Liver (tissue), 9 donors: Measurements from ENCODE around the gene HES5. TPM values are rescaled to one million over a fixed set of nuclear protein-coding genes. Genes with fewer than 3 reads are reported as not detected.

Source experiments
- DNase-seq: peaks from one replicate; pipeline ENCODE4 v3.0.0-alpha.2; 2017; ENCODE audit warnings: low spot score
- H3K27ac ChIP-seq, 2 donors: one replicate each; pipeline ENCODE4 v1.7.0; 2013; ENCODE audit warnings: inconsistent platforms in 2 of 2, low read length in 2 of 2, control low read depth in 1 of 2, low read depth in 1 of 2, mild to moderate bottlenecking in 1 of 2
- H3K27me3 ChIP-seq, 4 donors: one replicate each; pipeline versions ENCODE4 v1.6.1 to v1.7.0; 2013; ENCODE audit warnings: low read length in 3 of 4, inconsistent platforms in 1 of 4, mild to moderate bottlenecking in 1 of 4, moderate library complexity in 1 of 4; ENCODE audit not compliant: control insufficient read depth in 4 of 4, insufficient read depth in 4 of 4
- H3K36me3 ChIP-seq, 4 donors: one replicate each; pipeline versions ENCODE4 v1.6.1 to v1.7.0; 2013; ENCODE audit warnings: low read length in 3 of 4, mild to moderate bottlenecking in 3 of 4, low read depth in 1 of 4, moderate library complexity in 1 of 4; ENCODE audit not compliant: control insufficient read depth in 4 of 4, insufficient read depth in 3 of 4
- H3K4me1 ChIP-seq, 4 donors: one replicate each; pipeline versions ENCODE4 v1.6.1 to v1.7.0; 2013; ENCODE audit warnings: low read length in 3 of 4, mild to moderate bottlenecking in 3 of 4, moderate library complexity in 1 of 4; ENCODE audit not compliant: control insufficient read depth in 4 of 4, insufficient read depth in 4 of 4
- H3K4me3 ChIP-seq, 3 donors: one replicate each; pipeline versions ENCODE4 v1.6.1 to v1.7.0; 2013; ENCODE audit warnings: low read length in 3 of 3, control low read depth in 1 of 3, low read depth in 1 of 3, mild to moderate bottlenecking in 1 of 3
- H3K9ac ChIP-seq, 2 donors: one replicate each; pipeline ENCODE4 v1.7.0; 2013; ENCODE audit warnings: low read length in 2 of 2, mild to moderate bottlenecking in 2 of 2, moderate library complexity in 2 of 2, control low read depth in 1 of 2, low read depth in 1 of 2
- H3K9me3 ChIP-seq, 4 donors: one replicate each; pipeline versions ENCODE4 v1.6.1 to v1.7.0; 2013; ENCODE audit warnings: low read length in 3 of 4; ENCODE audit not compliant: control insufficient read depth in 4 of 4
- CTCF ChIP-seq: fragments of 150-350 bp; IDR thresholded peaks from 2 replicates; pipeline ENCODE4 v1.5.1; 2017; ENCODE audit warnings: improper control_type of control experiment, low read depth, low read length; ENCODE audit not compliant: missing input control
- EGR1 ChIP-seq, 2 donors: IDR thresholded peaks; 2 replicates each; pipeline ENCODE4 v1.6.1; 2016 to 2018; ENCODE audit warnings: antibody characterized with exemption in 2 of 2, low read depth in 2 of 2
- FOXA1 ChIP-seq: IDR thresholded peaks from 2 replicates; pipeline ENCODE4 v1.6.1; 2016; ENCODE audit warnings: antibody characterized with exemption
- FOXA2 ChIP-seq: IDR thresholded peaks from 2 replicates; pipeline ENCODE4 v1.6.1; 2016; ENCODE audit warnings: antibody characterized with exemption
- GABPA ChIP-seq, 2 donors: IDR thresholded peaks in 1 of 2; conservative IDR thresholded peaks in 1 of 2; 2 replicates each; pipeline ENCODE4 v1.6.1; 2016; ENCODE audit warnings: antibody characterized with exemption in 2 of 2, mild to moderate bottlenecking in 1 of 2, moderate library complexity in 1 of 2
- HNF4A ChIP-seq, 2 donors: conservative IDR thresholded peaks; 2 replicates each; pipeline ENCODE4 v1.6.1; 2016; ENCODE audit warnings: antibody characterized with exemption in 2 of 2, mild to moderate bottlenecking in 2 of 2
- HNF4G ChIP-seq: IDR thresholded peaks from 2 replicates; pipeline ENCODE4 v1.6.1; 2016; ENCODE audit warnings: antibody characterized with exemption
- JUND ChIP-seq, 2 donors: IDR thresholded peaks; 2 replicates each; pipeline ENCODE4 v1.6.1; 2016; ENCODE audit warnings: antibody characterized with exemption in 2 of 2
- MAX ChIP-seq: IDR thresholded peaks from 2 replicates; pipeline ENCODE4 v1.6.1; 2016; ENCODE audit warnings: antibody characterized with exemption
- RAD21 ChIP-seq, 2 donors: IDR thresholded peaks; 2 replicates each; pipeline ENCODE4 v1.6.1; 2016; ENCODE audit warnings: antibody characterized with exemption in 2 of 2, mild to moderate bottlenecking in 2 of 2
- REST ChIP-seq: IDR thresholded peaks from 2 replicates; pipeline ENCODE4 v1.6.1; 2016; ENCODE audit warnings: antibody characterized with exemption, mild to moderate bottlenecking
- RXRA ChIP-seq, 2 donors: IDR thresholded peaks; 2 replicates each; pipeline ENCODE4 v1.6.1; 2017 to 2018; ENCODE audit warnings: antibody characterized with exemption in 2 of 2, mild to moderate bottlenecking in 1 of 2
- SP1 ChIP-seq: IDR thresholded peaks from 2 replicates; pipeline ENCODE4 v1.6.1; 2018; ENCODE audit warnings: antibody characterized with exemption, mild to moderate bottlenecking
- YY1 ChIP-seq: IDR thresholded peaks from 2 replicates; pipeline ENCODE4 v1.6.1; 2016; ENCODE audit warnings: antibody characterized with exemption, mild to moderate bottlenecking
- ZBTB33 ChIP-seq: IDR thresholded peaks from 2 replicates; pipeline ENCODE4 v1.6.1; 2016; ENCODE audit warnings: antibody characterized with exemption
- WGBS: extraction: QIAGEN DNeasy Blood & Tissue Kit; methylation state at CpG from one replicate; pipeline ENCODE4 v1.1.7; 2013; 5-methylcytosine and 5-hydroxymethylcytosine counted together
- polyA plus RNA-seq, 2 donors: library from polyadenylated mRNA; stranded (reverse) in 1 of 2; unstranded in 1 of 2; fragments of 200-250 nt in 1 of 2; fragments of >200 nt in 1 of 2; fragmentation: Nextera tagmentation in 1 of 2; extraction: Ambion mirVana in 1 of 2; gene quantifications; one replicate each; pipeline versions ENCODE4 v1.2.1 to v1.2.3, GENCODE V29; 2013 to 2015
- total RNA-seq, 2 donors: library from RNA; depleted of rRNA; stranded (reverse); fragments of >200 nt; gene quantifications; one replicate each; pipeline ENCODE4 v1.2.3, GENCODE V29; 2014
- donor health status: healthy.
- donor health status: healthy.
- donor health status: healthy.
- donor health status: healthy.
- donor health status: healthy.

The HES5 gene
- total and polyA plus RNA-seq, 4 donors = 0.08 to 0.93 TPM; not detected in 2

- no peak overlapping the region for H3K4me3 ChIP-seq
- H3K9me3 ChIP-seq = no peaks in the 10 kb centered on the region
- 80% methylated on average over 10 of the region's 10 CpGs for WGBS
- no peak for DNase-seq
- peaks cover 4 to 21% (median 13%) of the 10 kb centered on the region in 4 donors for H3K36me3 ChIP-seq
- H3K27me3 ChIP-seq = no peaks in the 10 kb centered on the region
- TF ChIP-seq RXRA (IDR thresholded peaks at IDR 0.05) = no peak
- no peak for TF ChIP-seq CTCF
- no peak for TF ChIP-seq MAX
- TF ChIP-seq JUND (IDR thresholded peaks at IDR 0.05) = no peak
- TF ChIP-seq YY1 = no peak
- TF ChIP-seq HNF4G = no peak
- TF ChIP-seq EGR1 (IDR thresholded peaks at IDR 0.05; ENCODE audit: low read depth in 2 of 2) = no peak
- no peak for TF ChIP-seq RAD21 (IDR thresholded peaks at IDR 0.05)
- no peak for TF ChIP-seq GABPA (IDR thresholded peaks at IDR 0.05 in 1 of 2, conservative IDR thresholded peaks at IDR 0.05 in 1 of 2)
- no peak for TF ChIP-seq HNF4A (conservative IDR thresholded peaks at IDR 0.05)
- no peak for TF ChIP-seq ZBTB33
- peak overlapping the region in 1 of 2 donors; percentile 23 for H3K9ac ChIP-seq
- H3K4me1 ChIP-seq = peaks cover 41 to 65% (median 60%) of the 10 kb centered on the region in 4 donors
- H3K27ac ChIP-seq = peak overlapping the region; percentile 16 to 44
Measured at GRCh38 chr1:2523891-2524609, 6.0 kb downstream of the HES5 start.

- no peak for DNase-seq
- H3K27ac ChIP-seq = peak overlapping the region; percentile 19 to 44
- TF ChIP-seq HNF4A (conservative IDR thresholded peaks at IDR 0.05) (peak; percentile 14 to 39), GABPA (IDR thresholded peaks at IDR 0.05 in 1 of 2, conservative IDR thresholded peaks at IDR 0.05 in 1 of 2) (no peak), ZBTB33 (no peak), MAX (no peak), SP1 (peak; percentile 24), HNF4G (no peak), EGR1 (IDR thresholded peaks at IDR 0.05; ENCODE audit: low read depth in 2 of 2) (no peak), REST (no peak), RXRA (IDR thresholded peaks at IDR 0.05) (peak in 1 of 2 donors; percentile 46), FOXA1 (no peak), FOXA2 (peak; percentile 10)
- no peaks in the 10 kb centered on the region for H3K27me3 ChIP-seq
- H3K9ac ChIP-seq = no peak overlapping the region
- H3K9me3 ChIP-seq = no peaks in the 10 kb centered on the region
- H3K4me1 ChIP-seq = peaks cover 34 to 58% (median 53%) of the 10 kb centered on the region in 4 donors
- H3K36me3 ChIP-seq = peaks cover 5 to 28% (median 16%) of the 10 kb centered on the region in 4 donors
- no peak overlapping the region for H3K4me3 ChIP-seq
- WGBS = 65% methylated on average over 32 of the region's 32 CpGs
Measured at GRCh38 chr1:2523191-2523890, 6.7 kb downstream of the HES5 start.
